Keratinocyte (primary cell): ENCODE measurements around the gene CGN. TPM values are rescaled to one million over a fixed set of nuclear protein-coding genes. Genes with fewer than 3 reads are reported as not detected.

Source experiments
- DNase-seq: peaks from one replicate; pipeline ENCODE4 v3.0.0-alpha.2; 2011; ENCODE audit warnings: low read depth, missing footprints, low spot score
- FAIRE-seq: peaks from 2 replicates; lab custom pipeline; 2011; peaks lifted over from hg19 to GRCh38; lab: Jason Lieb, UNC
- H2AFZ ChIP-seq: 2 replicates; pipeline ENCODE4 v1.6.0; 2012; ENCODE audit warnings: low read length, control low read depth, inconsistent platforms; ENCODE audit not compliant: control insufficient read depth
- H3K27ac ChIP-seq: 2 replicates; pipeline ENCODE4 v1.5.1; 2011; ENCODE audit warnings: low read length; ENCODE audit not compliant: control insufficient read depth, insufficient read depth
- H3K27me3 ChIP-seq: 3 replicates; pipeline ENCODE4 v1.6.0; 2011; ENCODE audit warnings: low read length; ENCODE audit not compliant: control insufficient read depth, insufficient read depth; ENCODE audit errors: extremely low read depth
- H3K36me3 ChIP-seq, 2 experiments: 2 replicates in 1 of 2; 3 replicates in 1 of 2; pipeline ENCODE4 v1.5.1; 2011; ENCODE audit warnings: low read length in 2 of 2, mild to moderate bottlenecking in 1 of 2; ENCODE audit not compliant: control insufficient read depth in 2 of 2, insufficient read depth in 2 of 2; ENCODE audit errors: extremely low read depth in 1 of 2
- H3K4me1 ChIP-seq: 3 replicates; pipeline ENCODE4 v1.5.1; 2011; ENCODE audit warnings: low read length; ENCODE audit not compliant: control insufficient read depth, insufficient read depth; ENCODE audit errors: extremely low read depth
- H3K4me2 ChIP-seq: 3 replicates; pipeline ENCODE4 v1.6.0; 2011; ENCODE audit warnings: low read depth, low read length; ENCODE audit not compliant: control insufficient read depth, insufficient read depth; ENCODE audit errors: extremely low read depth
- H3K4me3 ChIP-seq, 3 experiments: fragments of 200-600 bp in 1 of 3; sonication (generic) in 1 of 3; 2 replicates in 2 of 3; 3 replicates in 1 of 3; pipeline ENCODE4 v1.5.1; 2011 to 2016; ENCODE audit warnings: low read length in 3 of 3, mild to moderate bottlenecking in 3 of 3, control low read depth in 2 of 3, inconsistent platforms in 1 of 3, low read depth in 1 of 3, mixed read lengths in 1 of 3, mixed run types in 1 of 3, moderate library complexity in 1 of 3; ENCODE audit not compliant: control insufficient read depth in 2 of 3, insufficient read depth in 2 of 3; ENCODE audit errors: extremely low read depth in 1 of 3
- H3K79me2 ChIP-seq: 2 replicates; pipeline ENCODE4 v1.6.0; 2012; ENCODE audit warnings: low read length; ENCODE audit not compliant: control insufficient read depth, insufficient read depth
- H3K9ac ChIP-seq: 3 replicates; pipeline ENCODE4 v1.6.0; 2011; ENCODE audit warnings: low read length; ENCODE audit not compliant: control insufficient read depth, insufficient read depth; ENCODE audit errors: extremely low read depth
- H3K9me1 ChIP-seq: 3 replicates; pipeline ENCODE4 v1.6.0; 2011; ENCODE audit warnings: low read length; ENCODE audit not compliant: control insufficient read depth, insufficient read depth; ENCODE audit errors: extremely low read depth
- H3K9me3 ChIP-seq: 2 replicates; pipeline ENCODE4 v1.5.1; 2012; ENCODE audit warnings: low read depth, low read length; ENCODE audit not compliant: control insufficient read depth
- H4K20me1 ChIP-seq: 3 replicates; pipeline ENCODE4 v1.6.0; 2011; ENCODE audit warnings: low read length; ENCODE audit not compliant: control insufficient read depth, insufficient read depth; ENCODE audit errors: extremely low read depth
- EZH2 ChIP-seq: IDR thresholded peaks from one replicate; pipeline ENCODE4 v1.6.1; 2012; ENCODE audit warnings: inconsistent platforms, mild to moderate bottlenecking, low read length, moderate library complexity
- dilution Hi-C: fragments of 300-500 bp; cut with MboI; formaldehyde crosslinking; loops from one replicate; pipeline ENCODE4 v1.7.0; 2020; ENCODE audit warnings: low sequenced_read_pairs; ENCODE audit not compliant: extremely low pct_ligation_motif_present
- polyA plus RNA-seq, 5 experiments: library from polyadenylated mRNA; depleted of rRNA in 3 of 5; stranded (reverse) in 3 of 5; stranded (forward) in 1 of 5; unstranded in 1 of 5; fragments of >200 nt; gene quantifications; 1 replicate in 1 of 5; 2 replicates in 3 of 5; 3 replicates in 1 of 5; pipeline versions ENCODE4 v1.2.1 to v1.2.3, GENCODE V29; 2011 to 2012; ENCODE audit warnings: missing spikeins in 2 of 5, low read depth in 1 of 5, low replicate concordance in 1 of 5
- TF ChIP-seq, protein P1 (sequence below), 3 experiments: IDR thresholded peaks in 1 of 3; conservative IDR thresholded peaks in 1 of 3; optimal IDR thresholded peaks in 1 of 3; 2 replicates in 2 of 3; 3 replicates in 1 of 3; pipeline versions ENCODE3 to v1.5.1; 2011; ENCODE audit warnings: low read length in 3 of 3, mild to moderate bottlenecking in 3 of 3, moderate library complexity in 2 of 3, control low read depth in 1 of 3, inconsistent platforms in 1 of 3; ENCODE audit not compliant: insufficient read depth in 2 of 3; ENCODE audit errors: extremely low read depth in 1 of 3

Gene CGN
- polyA plus RNA-seq, 1 donor (not counting 4 experiments of a cell fraction or from before 2014, with no cell fraction given) = 2.9 TPM

- H3K79me2 ChIP-seq = no peaks in the 10 kb centered on the region
- no peaks in the 10 kb centered on the region for H3K9me3 ChIP-seq
- H3K9ac ChIP-seq = no peak overlapping the region
- no peaks in the 10 kb centered on the region for H3K36me3 ChIP-seq
- FAIRE-seq = no peak
- no peaks in the 10 kb centered on the region for H4K20me1 ChIP-seq
- no peak overlapping the region for H3K4me3 ChIP-seq
- no peak overlapping the region for H3K4me2 ChIP-seq
- DNase-seq = no peak
- TF ChIP-seq, protein P1, sequence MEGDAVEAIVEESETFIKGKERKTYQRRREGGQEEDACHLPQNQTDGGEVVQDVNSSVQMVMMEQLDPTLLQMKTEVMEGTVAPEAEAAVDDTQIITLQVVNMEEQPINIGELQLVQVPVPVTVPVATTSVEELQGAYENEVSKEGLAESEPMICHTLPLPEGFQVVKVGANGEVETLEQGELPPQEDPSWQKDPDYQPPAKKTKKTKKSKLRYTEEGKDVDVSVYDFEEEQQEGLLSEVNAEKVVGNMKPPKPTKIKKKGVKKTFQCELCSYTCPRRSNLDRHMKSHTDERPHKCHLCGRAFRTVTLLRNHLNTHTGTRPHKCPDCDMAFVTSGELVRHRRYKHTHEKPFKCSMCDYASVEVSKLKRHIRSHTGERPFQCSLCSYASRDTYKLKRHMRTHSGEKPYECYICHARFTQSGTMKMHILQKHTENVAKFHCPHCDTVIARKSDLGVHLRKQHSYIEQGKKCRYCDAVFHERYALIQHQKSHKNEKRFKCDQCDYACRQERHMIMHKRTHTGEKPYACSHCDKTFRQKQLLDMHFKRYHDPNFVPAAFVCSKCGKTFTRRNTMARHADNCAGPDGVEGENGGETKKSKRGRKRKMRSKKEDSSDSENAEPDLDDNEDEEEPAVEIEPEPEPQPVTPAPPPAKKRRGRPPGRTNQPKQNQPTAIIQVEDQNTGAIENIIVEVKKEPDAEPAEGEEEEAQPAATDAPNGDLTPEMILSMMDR (optimal IDR thresholded peaks at IDR 0.05 in 1 of 3, IDR thresholded peaks at IDR 0.05 in 1 of 3, conservative IDR thresholded peaks at IDR 0.05 in 1 of 3; ENCODE audit: extremely low read depth in 1 of 3, insufficient read depth in 2 of 3, low read length in 3 of 3) = no peak
- TF ChIP-seq EZH2 = no peak
- no peaks in the 10 kb centered on the region for H3K27me3 ChIP-seq
- dilution Hi-C loops = no loop called here
- no peak overlapping the region for H3K27ac ChIP-seq
- peaks cover 32% of the 10 kb centered on the region for H3K4me1 ChIP-seq
- H3K9me1 ChIP-seq = no peaks in the 10 kb centered on the region
- H2AFZ ChIP-seq = no peak overlapping the region
Measured at GRCh38 chr1:151533870-151534269, 22.7 kb downstream of the CGN start.

DNA sequence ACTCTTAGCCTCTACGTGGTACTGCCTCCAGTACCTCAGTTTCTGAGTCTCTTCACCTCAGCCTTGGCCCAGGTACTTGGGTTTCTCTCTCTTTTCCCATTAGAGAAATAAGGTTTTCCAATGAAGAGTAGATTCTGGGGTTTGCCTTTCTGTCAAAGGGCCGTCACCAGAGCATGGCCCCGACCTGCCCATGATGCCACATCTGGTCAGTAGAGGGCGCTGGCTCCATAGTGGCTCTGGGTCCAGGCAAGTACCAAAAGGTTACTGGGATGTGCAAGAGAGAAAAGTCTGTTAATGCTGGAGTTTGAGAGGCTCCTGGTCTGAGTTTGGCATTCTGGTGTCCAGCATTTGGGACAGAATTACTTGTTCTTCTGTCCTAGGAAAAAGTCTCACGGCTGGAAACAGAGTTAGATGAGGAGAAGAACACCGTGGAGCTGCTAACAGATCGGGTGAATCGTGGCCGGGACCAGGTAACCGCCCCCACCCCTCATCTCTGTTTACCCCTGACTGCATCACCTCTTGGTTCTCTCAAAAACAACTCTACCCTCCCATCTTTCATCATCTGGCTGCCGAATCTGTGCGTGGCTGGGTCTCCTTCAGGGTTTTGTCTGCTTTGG is 23.6 kb downstream of the CGN start:
- H3K4me3 ChIP-seq = no peak overlapping the region
- peaks cover under 1% of the 10 kb centered on the region for H4K20me1 ChIP-seq
- H3K79me2 ChIP-seq = no peaks in the 10 kb centered on the region
- no peaks in the 10 kb centered on the region for H3K36me3 ChIP-seq
- H3K4me2 ChIP-seq = no peak overlapping the region
- peaks cover 38% of the 10 kb centered on the region for H3K4me1 ChIP-seq
- H3K27ac ChIP-seq = no peak overlapping the region
- no peak overlapping the region for H2AFZ ChIP-seq
- dilution Hi-C loops = no loop called here
- peak; percentile 83 for FAIRE-seq
- TF ChIP-seq, protein P1 (optimal IDR thresholded peaks at IDR 0.05 in 1 of 3, IDR thresholded peaks at IDR 0.05 in 1 of 3, conservative IDR thresholded peaks at IDR 0.05 in 1 of 3; ENCODE audit: extremely low read depth in 1 of 3, insufficient read depth in 2 of 3, low read length in 3 of 3) = peak; percentile 94 to 99 (median 96)
- no peak for TF ChIP-seq EZH2
- no peak for DNase-seq
- no peak overlapping the region for H3K9ac ChIP-seq
- H3K27me3 ChIP-seq = no peaks in the 10 kb centered on the region
- no peaks in the 10 kb centered on the region for H3K9me1 ChIP-seq
- H3K9me3 ChIP-seq = no peaks in the 10 kb centered on the region
